GM12874 (cell line): ENCODE data around the gene FXYD4.

ENCODE experiments used
- CTCF ChIP-seq: IDR thresholded peaks from 2 replicates; pipeline ENCODE4 v1.5.1; 2011; ENCODE audit warnings: low read depth, mild to moderate bottlenecking, control low read depth, low read length, moderate library complexity; ENCODE audit not compliant: insufficient read depth

Gene FXYD4

GRCh38 chr10:43374194-43374593 is 2.8 kb downstream of the FXYD4 start:
- no peak for TF ChIP-seq CTCF

- TF ChIP-seq CTCF: no peak
Observed at GRCh38 chr10:43375401-43376020, 4.1 kb downstream of the FXYD4 start.

GRCh38 chr10:43376046-43376635 is 4.7 kb downstream of the FXYD4 start:
- TF ChIP-seq CTCF: no peak

GRCh38 chr10:43376828-43377423 is 5.5 kb downstream of the FXYD4 start:
- TF ChIP-seq CTCF: 0 out of 2 replicates have a peak, but pooled peaks have one; percentile 23

- no peak for TF ChIP-seq CTCF
Observed at GRCh38 chr10:43377424-43377883, 6.0 kb downstream of the FXYD4 start.

GRCh38 chr10:43380610-43381222 is 9.3 kb downstream of the FXYD4 start:
- TF ChIP-seq CTCF: peak; percentile 9; the same call in 1 of the 2 replicates

GRCh38 chr10:43383204-43383971 is 12.0 kb downstream of the FXYD4 start:
- no peak for TF ChIP-seq CTCF
